ENCODE data around the gene STOML1.

DNA sequence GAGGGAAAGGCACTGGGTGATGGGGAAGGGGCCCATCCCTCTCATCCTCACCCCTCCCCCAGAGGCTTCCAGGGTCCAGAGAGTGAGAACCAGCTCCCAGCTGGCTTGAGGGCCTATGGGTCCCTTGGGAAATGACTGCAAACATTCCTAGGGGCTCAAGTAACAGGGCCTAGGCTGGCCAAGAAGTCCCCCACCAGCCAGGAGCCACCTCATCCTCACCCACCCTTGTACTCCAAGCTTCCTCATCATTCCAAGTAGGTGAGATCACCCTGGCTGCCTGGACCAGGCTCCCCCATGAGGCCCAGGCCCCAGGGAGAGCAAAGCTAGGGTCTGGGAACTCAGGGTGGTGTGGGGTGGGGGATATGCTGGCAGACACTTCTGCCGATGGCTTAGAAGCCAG, 51.1 kb downstream of the STOML1 start:
- TF ChIP-seq, protein P1, sequence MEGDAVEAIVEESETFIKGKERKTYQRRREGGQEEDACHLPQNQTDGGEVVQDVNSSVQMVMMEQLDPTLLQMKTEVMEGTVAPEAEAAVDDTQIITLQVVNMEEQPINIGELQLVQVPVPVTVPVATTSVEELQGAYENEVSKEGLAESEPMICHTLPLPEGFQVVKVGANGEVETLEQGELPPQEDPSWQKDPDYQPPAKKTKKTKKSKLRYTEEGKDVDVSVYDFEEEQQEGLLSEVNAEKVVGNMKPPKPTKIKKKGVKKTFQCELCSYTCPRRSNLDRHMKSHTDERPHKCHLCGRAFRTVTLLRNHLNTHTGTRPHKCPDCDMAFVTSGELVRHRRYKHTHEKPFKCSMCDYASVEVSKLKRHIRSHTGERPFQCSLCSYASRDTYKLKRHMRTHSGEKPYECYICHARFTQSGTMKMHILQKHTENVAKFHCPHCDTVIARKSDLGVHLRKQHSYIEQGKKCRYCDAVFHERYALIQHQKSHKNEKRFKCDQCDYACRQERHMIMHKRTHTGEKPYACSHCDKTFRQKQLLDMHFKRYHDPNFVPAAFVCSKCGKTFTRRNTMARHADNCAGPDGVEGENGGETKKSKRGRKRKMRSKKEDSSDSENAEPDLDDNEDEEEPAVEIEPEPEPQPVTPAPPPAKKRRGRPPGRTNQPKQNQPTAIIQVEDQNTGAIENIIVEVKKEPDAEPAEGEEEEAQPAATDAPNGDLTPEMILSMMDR (IDR thresholded peaks at IDR 0.05 in 8 of 11, conservative IDR thresholded peaks at IDR 0.05 in 3 of 11), result no peak
- TF ChIP-seq POLR2A (IDR thresholded peaks at IDR 0.05), result no peak
- TF ChIP-seq POLR2AphosphoS5 (IDR thresholded peaks at IDR 0.05), result no peak

All from spleen (tissue), 7 donors.